Mesothelial cell of epicardium (in vitro differentiated cells): Measurements from ENCODE around the gene PDCD5. TPM values are rescaled to one million over a fixed set of nuclear protein-coding genes. Genes with fewer than 3 reads are reported as not detected.

Source experiments
- DNase-seq, 2 experiments: peaks; one replicate each; pipeline ENCODE4 v3.0.0; 2021; ENCODE audit warnings: low spot score in 2 of 2; ENCODE audit not compliant: unreplicated experiment in 2 of 2
- H3K27ac Mint-ChIP-seq: 2 replicates; pipeline ENCODE4 v1.8.0; 2021; ENCODE audit warnings: mixed read lengths
- H3K27me3 Mint-ChIP-seq: 2 replicates; pipeline ENCODE4 v1.8.0; 2021; ENCODE audit warnings: low read depth, mixed read lengths
- H3K36me3 Mint-ChIP-seq: 2 replicates; pipeline ENCODE4 v1.8.0; 2021; ENCODE audit warnings: mixed read lengths
- H3K4me1 Mint-ChIP-seq: 2 replicates; pipeline ENCODE4 v1.8.0; 2021; ENCODE audit warnings: mixed read lengths
- H3K4me3 Mint-ChIP-seq: 2 replicates; pipeline ENCODE4 v1.8.0; 2021; ENCODE audit warnings: mild to moderate bottlenecking, moderate library complexity, mixed read lengths
- H3K9me3 Mint-ChIP-seq: 2 replicates; pipeline ENCODE4 v1.8.0; 2021; ENCODE audit warnings: mixed read lengths
- total RNA-seq: library from RNA; stranded (reverse); gene quantifications from 3 replicates; pipeline ENCODE4 v1.2.1, GENCODE V29; 2021
- TF ChIP-seq, protein P1 (sequence below): fragments of 200-600 bp; sonication (generic); IDR thresholded peaks from one replicate; pipeline ENCODE4 v1.5.0; 2021; ENCODE audit warnings: antibody characterized with exemption; ENCODE audit not compliant: unreplicated experiment

PDCD5 gene
- total RNA-seq, 1 donor from 2014 or later = 97.9 TPM

DNA sequence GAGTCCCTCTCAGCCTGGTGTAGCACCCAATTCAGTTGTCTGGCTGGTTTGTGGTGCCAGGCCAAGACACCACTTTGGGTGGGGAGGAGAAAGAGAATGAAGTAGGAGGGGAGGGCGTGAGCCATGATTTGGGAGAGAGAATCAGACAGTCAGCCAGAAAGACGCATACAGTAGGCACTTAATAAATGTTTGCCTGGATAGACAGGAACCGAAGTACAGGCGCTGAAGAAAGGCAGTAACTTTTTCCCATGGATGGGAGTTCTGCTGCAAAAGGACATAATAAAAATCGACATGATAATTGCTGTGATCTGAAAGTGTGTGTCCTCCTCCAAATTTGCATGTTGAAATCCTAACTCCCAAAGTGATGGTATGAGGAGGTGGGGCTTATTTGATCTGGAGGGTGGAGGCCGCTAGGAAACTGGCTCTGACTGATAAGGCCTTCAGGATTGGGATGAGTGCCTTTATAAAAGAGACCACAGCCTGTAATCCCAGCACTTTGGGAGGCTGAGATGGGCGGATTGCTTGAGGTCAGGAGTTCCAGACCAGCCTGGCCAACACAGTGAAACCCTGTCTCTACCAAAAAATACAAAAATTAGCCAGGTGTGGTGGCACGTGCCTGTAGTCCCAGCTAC is 38.4 kb upstream of the PDCD5 start:
- H3K36me3 Mint-ChIP-seq = no peaks in the 10 kb centered on the region
- H3K4me1 Mint-ChIP-seq = no peaks in the 10 kb centered on the region
- H3K4me3 Mint-ChIP-seq = no peak overlapping the region
- DNase-seq = no peak
- H3K27me3 Mint-ChIP-seq = peaks cover 6% of the 10 kb centered on the region
- no peaks in the 10 kb centered on the region for H3K9me3 Mint-ChIP-seq
- no peak overlapping the region for H3K27ac Mint-ChIP-seq
- TF ChIP-seq, protein P1, sequence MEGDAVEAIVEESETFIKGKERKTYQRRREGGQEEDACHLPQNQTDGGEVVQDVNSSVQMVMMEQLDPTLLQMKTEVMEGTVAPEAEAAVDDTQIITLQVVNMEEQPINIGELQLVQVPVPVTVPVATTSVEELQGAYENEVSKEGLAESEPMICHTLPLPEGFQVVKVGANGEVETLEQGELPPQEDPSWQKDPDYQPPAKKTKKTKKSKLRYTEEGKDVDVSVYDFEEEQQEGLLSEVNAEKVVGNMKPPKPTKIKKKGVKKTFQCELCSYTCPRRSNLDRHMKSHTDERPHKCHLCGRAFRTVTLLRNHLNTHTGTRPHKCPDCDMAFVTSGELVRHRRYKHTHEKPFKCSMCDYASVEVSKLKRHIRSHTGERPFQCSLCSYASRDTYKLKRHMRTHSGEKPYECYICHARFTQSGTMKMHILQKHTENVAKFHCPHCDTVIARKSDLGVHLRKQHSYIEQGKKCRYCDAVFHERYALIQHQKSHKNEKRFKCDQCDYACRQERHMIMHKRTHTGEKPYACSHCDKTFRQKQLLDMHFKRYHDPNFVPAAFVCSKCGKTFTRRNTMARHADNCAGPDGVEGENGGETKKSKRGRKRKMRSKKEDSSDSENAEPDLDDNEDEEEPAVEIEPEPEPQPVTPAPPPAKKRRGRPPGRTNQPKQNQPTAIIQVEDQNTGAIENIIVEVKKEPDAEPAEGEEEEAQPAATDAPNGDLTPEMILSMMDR = no peak

- DNase-seq = no peak
- Mint-ChIP-seq H3K4me3 (no peak overlapping the region), H3K27ac (no peak overlapping the region), H3K27me3 (peaks cover 6% of the 10 kb centered on the region), H3K36me3 (no peaks in the 10 kb centered on the region), H3K9me3 (no peaks in the 10 kb centered on the region), H3K4me1 (no peaks in the 10 kb centered on the region)
- TF ChIP-seq, protein P1 = no peak
Measured at GRCh38 chr19:32543115-32543900, 37.7 kb upstream of the PDCD5 start.

- Mint-ChIP-seq H3K27me3 (peaks cover 4% of the 10 kb centered on the region), H3K36me3 (no peaks in the 10 kb centered on the region), H3K4me1 (no peaks in the 10 kb centered on the region), H3K4me3 (no peak overlapping the region), H3K9me3 (no peaks in the 10 kb centered on the region), H3K27ac (no peak overlapping the region)
- TF ChIP-seq, protein P1 = no peak
- DNase-seq = no peak
Measured at GRCh38 chr19:32544917-32545316, 36.1 kb upstream of the PDCD5 start.

GRCh38 chr19:32550666-32551065 is 30.3 kb upstream of the PDCD5 start:
- no peak for DNase-seq
- no peaks in the 10 kb centered on the region for H3K27me3 Mint-ChIP-seq
- TF ChIP-seq, protein P1 = no peak
- no peaks in the 10 kb centered on the region for H3K4me1 Mint-ChIP-seq
- no peak overlapping the region for H3K4me3 Mint-ChIP-seq
- H3K9me3 Mint-ChIP-seq = no peaks in the 10 kb centered on the region
- H3K27ac Mint-ChIP-seq = no peak overlapping the region
- no peaks in the 10 kb centered on the region for H3K36me3 Mint-ChIP-seq

- no peak overlapping the region for H3K4me3 Mint-ChIP-seq
- no peaks in the 10 kb centered on the region for H3K36me3 Mint-ChIP-seq
- no peaks in the 10 kb centered on the region for H3K4me1 Mint-ChIP-seq
- no peak for DNase-seq
- H3K9me3 Mint-ChIP-seq = no peaks in the 10 kb centered on the region
- H3K27me3 Mint-ChIP-seq = peaks cover 10% of the 10 kb centered on the region
- TF ChIP-seq, protein P1 = no peak
- no peak overlapping the region for H3K27ac Mint-ChIP-seq
Measured at GRCh38 chr19:32555786-32556185, 25.2 kb upstream of the PDCD5 start.
